Measurements from ENCODE around the gene DRC7. TPM values are rescaled to one million over a fixed set of nuclear protein-coding genes. Genes with fewer than 3 reads are reported as not detected.

DRC7 gene
- total RNA-seq, 1 donor from 2014 or later, result not detected

DNA sequence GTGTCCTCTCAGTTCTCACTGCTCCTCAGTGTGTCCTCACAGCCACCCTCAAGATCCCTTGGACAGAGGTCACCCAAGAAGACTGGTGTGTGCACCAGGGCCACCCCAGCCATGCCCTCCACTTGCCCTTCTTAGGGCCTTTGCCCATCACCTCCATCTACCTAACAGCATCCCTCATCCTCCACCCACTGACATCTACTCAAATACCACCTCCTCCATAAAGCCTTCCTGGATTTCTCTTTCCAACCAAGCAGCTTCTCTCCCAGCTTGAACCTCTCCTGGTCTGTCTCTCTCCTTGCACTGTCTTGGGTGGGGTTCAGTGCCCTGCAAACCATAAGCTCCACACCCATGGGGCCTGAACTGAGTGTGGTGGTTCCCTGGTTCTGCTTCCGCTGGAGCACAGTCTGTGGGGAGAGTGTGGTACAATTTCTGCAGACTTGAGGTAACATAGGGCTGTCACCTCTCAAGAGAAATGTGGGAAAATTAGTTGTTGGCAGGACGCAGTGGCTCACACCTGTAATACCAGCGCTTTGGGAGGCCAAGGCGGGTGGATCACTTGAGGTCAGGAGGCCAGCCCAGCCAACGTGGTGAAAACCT lies 55.3 kb downstream of the DRC7 start:
- H3K36me3 ChIP-seq, result no peaks in the 10 kb centered on the region
- H3K4me1 ChIP-seq, result no peaks in the 10 kb centered on the region
- intact Hi-C loops (cut with DNase I), result loop anchor here (10.0 kb wide), 1 partner anchor 245 kb away; no protein-coding TSS in a partner anchor
- no peak overlapping the region for H3K27ac ChIP-seq
- no peak for TF ChIP-seq POLR2AphosphoS5 (IDR thresholded peaks at IDR 0.05; ENCODE audit: insufficient read depth in 1 of 2, low read depth in 1 of 2)
- TF ChIP-seq, protein P1, sequence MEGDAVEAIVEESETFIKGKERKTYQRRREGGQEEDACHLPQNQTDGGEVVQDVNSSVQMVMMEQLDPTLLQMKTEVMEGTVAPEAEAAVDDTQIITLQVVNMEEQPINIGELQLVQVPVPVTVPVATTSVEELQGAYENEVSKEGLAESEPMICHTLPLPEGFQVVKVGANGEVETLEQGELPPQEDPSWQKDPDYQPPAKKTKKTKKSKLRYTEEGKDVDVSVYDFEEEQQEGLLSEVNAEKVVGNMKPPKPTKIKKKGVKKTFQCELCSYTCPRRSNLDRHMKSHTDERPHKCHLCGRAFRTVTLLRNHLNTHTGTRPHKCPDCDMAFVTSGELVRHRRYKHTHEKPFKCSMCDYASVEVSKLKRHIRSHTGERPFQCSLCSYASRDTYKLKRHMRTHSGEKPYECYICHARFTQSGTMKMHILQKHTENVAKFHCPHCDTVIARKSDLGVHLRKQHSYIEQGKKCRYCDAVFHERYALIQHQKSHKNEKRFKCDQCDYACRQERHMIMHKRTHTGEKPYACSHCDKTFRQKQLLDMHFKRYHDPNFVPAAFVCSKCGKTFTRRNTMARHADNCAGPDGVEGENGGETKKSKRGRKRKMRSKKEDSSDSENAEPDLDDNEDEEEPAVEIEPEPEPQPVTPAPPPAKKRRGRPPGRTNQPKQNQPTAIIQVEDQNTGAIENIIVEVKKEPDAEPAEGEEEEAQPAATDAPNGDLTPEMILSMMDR (IDR thresholded peaks at IDR 0.05), result no peak
- no peak for TF ChIP-seq POLR2A (IDR thresholded peaks at IDR 0.05)
- H3K4me3 ChIP-seq, result no peak overlapping the region
- no peaks in the 10 kb centered on the region for H3K27me3 ChIP-seq
- DNase-seq (ENCODE audit: extremely low spot score in 2 of 2), result no peak
- no peaks in the 10 kb centered on the region for H3K9me3 ChIP-seq

DNA sequence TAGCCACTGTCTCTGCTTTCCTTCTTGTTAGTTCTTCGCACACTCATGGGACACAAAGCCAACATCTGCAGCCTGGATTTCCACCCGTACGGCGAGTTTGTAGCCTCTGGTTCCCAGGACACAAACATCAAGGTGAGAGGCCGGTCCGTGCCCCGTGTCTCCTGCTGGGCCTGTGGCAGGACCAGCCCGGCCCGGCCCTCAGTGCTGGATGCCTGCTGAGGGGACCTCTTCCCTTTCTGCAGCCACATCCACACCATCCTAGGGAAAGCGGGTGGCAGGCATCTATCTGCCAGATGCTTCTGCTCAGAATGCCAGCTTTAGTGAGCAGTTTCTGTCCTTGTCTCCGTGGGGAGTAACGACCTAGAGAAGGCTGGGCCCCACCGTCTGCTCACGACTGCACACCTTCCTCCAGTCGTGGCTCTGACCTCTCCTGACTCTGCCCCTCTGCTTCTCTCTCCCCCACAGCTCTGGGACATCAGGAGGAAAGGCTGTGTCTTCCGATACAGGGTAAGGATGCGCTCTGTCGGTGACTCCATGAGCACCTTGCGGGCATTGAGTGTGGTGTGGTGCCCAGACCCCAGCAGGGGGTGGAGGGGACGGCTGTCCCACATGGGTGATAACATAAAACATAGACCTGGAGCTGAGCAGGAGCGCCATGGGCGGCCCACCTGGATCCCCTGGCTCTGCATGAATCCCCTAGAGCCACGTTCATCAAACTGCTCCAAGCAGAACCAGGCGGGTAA lies 56.4 kb downstream of the DRC7 start:
- H3K4me3 ChIP-seq, result no peak overlapping the region
- H3K9me3 ChIP-seq, result no peaks in the 10 kb centered on the region
- TF ChIP-seq, protein P1 (IDR thresholded peaks at IDR 0.05), result no peak
- TF ChIP-seq POLR2A (IDR thresholded peaks at IDR 0.05) (no peak), POLR2AphosphoS5 (IDR thresholded peaks at IDR 0.05; ENCODE audit: insufficient read depth in 1 of 2, low read depth in 1 of 2) (no peak)
- no peaks in the 10 kb centered on the region for H3K4me1 ChIP-seq
- H3K36me3 ChIP-seq, result no peaks in the 10 kb centered on the region
- H3K27me3 ChIP-seq, result no peaks in the 10 kb centered on the region
- DNase-seq (ENCODE audit: extremely low spot score in 2 of 2), result no peak
- no peak overlapping the region for H3K27ac ChIP-seq
- intact Hi-C loops (cut with DNase I), result loop anchor here (10.0 kb wide), 1 partner anchor 244 kb away; no protein-coding TSS in a partner anchor

DNA sequence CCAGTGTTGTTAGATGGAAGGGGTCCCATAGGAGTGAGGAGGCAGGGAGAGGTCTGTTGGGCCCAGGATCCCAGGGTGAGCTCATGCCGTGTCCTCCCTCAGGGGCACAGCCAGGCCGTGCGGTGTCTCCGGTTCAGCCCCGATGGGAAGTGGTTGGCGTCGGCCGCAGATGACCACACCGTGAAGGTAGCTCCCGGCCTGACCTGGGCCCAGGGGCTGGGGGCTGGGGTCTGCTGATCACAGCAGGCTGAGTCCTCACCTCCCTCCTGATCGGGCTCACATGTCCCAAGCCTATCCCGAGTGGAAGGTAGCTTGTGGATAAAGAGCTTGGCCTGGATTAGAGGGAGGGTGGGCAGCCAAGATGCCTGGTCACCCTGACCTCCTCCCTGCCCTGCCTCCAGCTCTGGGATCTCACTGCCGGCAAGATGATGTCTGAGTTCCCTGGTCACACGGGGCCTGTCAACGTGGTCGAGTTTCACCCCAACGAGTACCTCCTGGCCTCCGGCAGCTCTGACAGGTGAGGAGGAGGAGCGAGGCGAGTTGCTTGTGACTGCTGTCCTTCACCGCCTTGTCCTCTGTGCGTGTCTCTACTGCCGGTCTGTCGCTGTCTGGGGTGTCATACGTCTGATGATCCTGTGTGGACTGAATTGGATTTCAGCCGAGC lies 57.1 kb downstream of the DRC7 start:
- no peaks in the 10 kb centered on the region for H3K27me3 ChIP-seq
- H3K4me3 ChIP-seq, result no peak overlapping the region
- H3K9me3 ChIP-seq, result no peaks in the 10 kb centered on the region
- H3K27ac ChIP-seq, result no peak overlapping the region
- no peaks in the 10 kb centered on the region for H3K36me3 ChIP-seq
- DNase-seq (ENCODE audit: extremely low spot score in 2 of 2), result no peak
- H3K4me1 ChIP-seq, result no peaks in the 10 kb centered on the region
- intact Hi-C loops (cut with DNase I), result loop anchor here (10.0 kb wide), 1 partner anchor 243 kb away; no protein-coding TSS in a partner anchor
- TF ChIP-seq, protein P1 (IDR thresholded peaks at IDR 0.05), result no peak
- TF ChIP-seq POLR2A (IDR thresholded peaks at IDR 0.05) (no peak), POLR2AphosphoS5 (IDR thresholded peaks at IDR 0.05; ENCODE audit: insufficient read depth in 1 of 2, low read depth in 1 of 2) (no peak)

DNA sequence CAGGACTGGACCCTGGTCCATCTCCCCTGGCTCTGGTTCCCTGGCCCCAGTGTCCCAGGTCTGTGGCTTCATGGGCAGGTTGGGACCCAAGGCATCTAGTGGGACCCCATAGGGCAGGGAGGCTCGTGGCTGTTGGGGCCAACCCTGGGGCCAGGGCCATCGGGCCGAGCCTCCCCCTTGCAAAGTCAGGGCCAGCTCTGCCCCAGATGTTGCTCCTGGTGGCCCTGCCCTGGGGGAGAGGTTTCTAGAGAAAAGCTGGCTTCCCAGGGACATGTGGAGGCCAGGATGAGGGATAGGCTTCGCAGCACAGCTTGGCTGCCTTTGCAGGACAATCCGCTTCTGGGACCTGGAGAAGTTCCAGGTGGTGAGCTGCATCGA lies 57.6 kb downstream of the DRC7 start:
- intact Hi-C loops (cut with DNase I), result loop anchor here (10.0 kb wide), 1 partner anchor 243 kb away; no protein-coding TSS in a partner anchor
- TF ChIP-seq, protein P1 (IDR thresholded peaks at IDR 0.05), result no peak
- TF ChIP-seq POLR2A (IDR thresholded peaks at IDR 0.05) (no peak), POLR2AphosphoS5 (IDR thresholded peaks at IDR 0.05; ENCODE audit: insufficient read depth in 1 of 2, low read depth in 1 of 2) (no peak)
- H3K36me3 ChIP-seq, result no peaks in the 10 kb centered on the region

More for the DNA sequence above, 57.6 kb downstream of the DRC7 start:
- Histone ChIP-seq H3K4me1 (peaks cover 4% of the 10 kb centered on the region), H3K4me3 (no peak overlapping the region), H3K27ac (no peak overlapping the region), H3K9me3 (no peaks in the 10 kb centered on the region), H3K27me3 (no peaks in the 10 kb centered on the region)
- DNase-seq (ENCODE audit: extremely low spot score in 2 of 2), result no peak
